SK-N-SH (cell line): Measurements from ENCODE around the gene FUT7. TPM values are rescaled to one million over a fixed set of nuclear protein-coding genes. Genes with fewer than 3 reads are reported as not detected.

Experiments
- CTCF ChIA-PET: fragments of 300-600, 350-600 bp; formaldehyde crosslinking; extraction: SDS; loops from one replicate; lab custom pipeline; 2021; lab: Yijun Ruan, JAX
- POLR2A ChIA-PET: fragments of 350-600 bp; sonication (Branson Sonifier 250); formaldehyde crosslinking; extraction: SDS; loops from one replicate; lab custom pipeline; 2020; ENCODE audit warnings: antibody characterized with exemption, inconsistent platforms; lab: Yijun Ruan, JAX
- DNase-seq: peaks from one replicate; pipeline ENCODE4 v3.0.0; 2012
- H2AFZ ChIP-seq: fragments of 200-600 bp; sonication (generic); 2 replicates; pipeline ENCODE4 v1.8.1; 2016; ENCODE audit warnings: antibody characterized with exemption, mild to moderate bottlenecking, low read depth
- H3F3A ChIP-seq: fragments of 200-600 bp; sonication (generic); replicated peaks from 2 replicates; pipeline ENCODE3; 2016; ENCODE audit warnings: antibody characterized with exemption, mild to moderate bottlenecking; ENCODE audit not compliant: insufficient read depth
- H3K27ac ChIP-seq, 2 experiments: fragments of 200-500 bp in 1 of 2; fragments of 200-600 bp in 1 of 2; sonication (Bioruptor generic) in 1 of 2; sonication (generic), shearing (Covaris generic) in 1 of 2; 2 replicates each; pipeline versions ENCODE4 v1.5.1 to v1.6.1; 2014 to 2016; ENCODE audit warnings: low read depth in 2 of 2, inconsistent platforms in 1 of 2, low read length in 1 of 2, mild to moderate bottlenecking in 1 of 2, mixed read lengths in 1 of 2
- H3K27me3 ChIP-seq: fragments of 200-600 bp; sonication (generic), shearing (Covaris generic); 2 replicates; pipeline ENCODE4 v1.6.1; 2016; ENCODE audit warnings: mixed run types; ENCODE audit not compliant: insufficient read depth
- H3K36me3 ChIP-seq, 2 experiments: fragments of 200-500 bp in 1 of 2; fragments of 200-600 bp in 1 of 2; sonication (Bioruptor generic) in 1 of 2; sonication (generic) in 1 of 2; replicated peaks in 1 of 2; 2 replicates each; pipeline versions ENCODE3 to v1.5.1; 2014 to 2016; ENCODE audit warnings: low read length in 1 of 2, mild to moderate bottlenecking in 1 of 2; ENCODE audit not compliant: insufficient read depth in 2 of 2, control insufficient read depth in 1 of 2
- H3K4me1 ChIP-seq, 2 experiments: fragments of 200-500 bp in 1 of 2; fragments of 200-600 bp in 1 of 2; sonication (Bioruptor generic) in 1 of 2; sonication (generic), shearing (Covaris generic) in 1 of 2; 2 replicates each; pipeline versions ENCODE4 v1.5.1 to v1.6.1; 2014 to 2016; ENCODE audit warnings: low read depth in 1 of 2, low read length in 1 of 2, mixed run types in 1 of 2; ENCODE audit not compliant: insufficient read depth in 2 of 2, control insufficient read depth in 1 of 2
- H3K4me2 ChIP-seq: fragments of 200-600 bp; sonication (generic), shearing (Covaris generic); 2 replicates; pipeline ENCODE4 v1.6.1; 2017; ENCODE audit warnings: mixed run types
- H3K4me3 ChIP-seq, 2 experiments: fragments of 200-500 bp in 1 of 2; fragments of 200-600 bp in 1 of 2; sonication (Bioruptor generic) in 1 of 2; sonication (generic), shearing (Covaris generic) in 1 of 2; 2 replicates each; pipeline versions ENCODE4 v1.5.1 to v1.8.1; 2014 to 2016; ENCODE audit warnings: low read depth in 2 of 2, inconsistent platforms in 1 of 2, low read length in 1 of 2, mild to moderate bottlenecking in 1 of 2, mixed read lengths in 1 of 2, moderate library complexity in 1 of 2
- H3K79me2 ChIP-seq: fragments of 200-600 bp; sonication (generic); 2 replicates; pipeline ENCODE4 v1.8.1; 2017; ENCODE audit warnings: mild to moderate bottlenecking; ENCODE audit not compliant: insufficient read depth
- H3K9ac ChIP-seq: fragments of 200-600 bp; sonication (generic); 2 replicates; pipeline ENCODE4 v1.6.1; 2017; ENCODE audit warnings: mixed run types
- H3K9me2 ChIP-seq: fragments of 200-600 bp; sonication (generic); 2 replicates; pipeline ENCODE4 v1.6.1; 2017; ENCODE audit warnings: mixed run types
- H3K9me3 ChIP-seq: fragments of 200-600 bp; sonication (generic); 2 replicates; pipeline ENCODE4 v1.6.1; 2017; ENCODE audit warnings: mixed run types, mild to moderate bottlenecking, moderate library complexity
- H4K20me1 ChIP-seq: fragments of 200-600 bp; sonication (generic); 2 replicates; pipeline ENCODE4 v1.6.1; 2017; ENCODE audit warnings: mild to moderate bottlenecking, mixed run types; ENCODE audit not compliant: insufficient read depth
- EP300 ChIP-seq, 2 experiments: IDR thresholded peaks; 2 replicates each; pipeline versions ENCODE4 v1.4.0 to v1.6.1; 2012; ENCODE audit warnings: borderline replicate concordance in 1 of 2, low read depth in 1 of 2, low read length in 1 of 2
- EZH2phosphoT487 ChIP-seq: fragments of 200-600 bp; sonication (generic); IDR thresholded peaks from 2 replicates; pipeline ENCODE4 v1.6.1; 2017; ENCODE audit warnings: low read depth, mixed run types, mild to moderate bottlenecking, antibody characterized with exemption, moderate library complexity, borderline replicate concordance
- FOSL2 ChIP-seq: IDR thresholded peaks from 2 replicates; pipeline ENCODE4 v1.4.0; 2012; ENCODE audit warnings: low read depth, mild to moderate bottlenecking, moderate library complexity, borderline replicate concordance
- GATA2 ChIP-seq: sonication (generic); formaldehyde crosslinking; IDR thresholded peaks from 2 replicates; pipeline ENCODE4 v1.5.0; 2020; ENCODE audit warnings: mild to moderate bottlenecking, missing genetic modification reagents
- IRF3 ChIP-seq: fragments of 150-350 bp; IDR thresholded peaks from 2 replicates; pipeline ENCODE4 v1.6.1; 2016; ENCODE audit warnings: mild to moderate bottlenecking, low read depth, low read length
- JUND ChIP-seq: IDR thresholded peaks from 2 replicates; pipeline ENCODE4 v1.4.0; 2012
- MAX ChIP-seq: IDR thresholded peaks from 2 replicates; pipeline ENCODE4 v1.4.0; 2012; ENCODE audit warnings: low read depth
- MEF2A ChIP-seq: IDR thresholded peaks from 2 replicates; pipeline ENCODE4 v1.4.0; 2012; ENCODE audit warnings: low read depth, borderline replicate concordance
- MXI1 ChIP-seq: IDR thresholded peaks from 2 replicates; pipeline ENCODE4 v1.6.1; 2012; ENCODE audit warnings: mild to moderate bottlenecking, low read depth, low read length, improper control_type of control experiment
- POLR2AphosphoS5 ChIP-seq: IDR thresholded peaks from 2 replicates; pipeline ENCODE4 v1.6.1; 2012; ENCODE audit warnings: low read depth, low read length
- RAD21 ChIP-seq: IDR thresholded peaks from 2 replicates; pipeline ENCODE4 v1.6.1; 2012; ENCODE audit warnings: mild to moderate bottlenecking, low read length
- RCOR1 ChIP-seq: fragments of 150-350 bp; IDR thresholded peaks from 2 replicates; pipeline ENCODE4 v1.6.1; 2017; ENCODE audit warnings: antibody characterized with exemption, low read length
- REST ChIP-seq: IDR thresholded peaks from 2 replicates; pipeline ENCODE4 v1.6.1; 2012; ENCODE audit warnings: mild to moderate bottlenecking, low read depth, low read length, moderate library complexity
- RFX5 ChIP-seq: IDR thresholded peaks from 2 replicates; pipeline ENCODE4 v1.6.1; 2012; ENCODE audit warnings: mild to moderate bottlenecking, improper control_type of control experiment, low read length
- SIN3A ChIP-seq: IDR thresholded peaks from 2 replicates; pipeline ENCODE4 v1.6.1; 2012; ENCODE audit warnings: low read depth, mild to moderate bottlenecking, low read length, moderate library complexity, borderline replicate concordance
- SMC3 ChIP-seq: IDR thresholded peaks from 2 replicates; pipeline ENCODE4 v1.6.1; 2012; ENCODE audit warnings: low read depth, low read length, improper control_type of control experiment
- TCF12 ChIP-seq: IDR thresholded peaks from 2 replicates; pipeline ENCODE4 v1.4.0; 2012
- YY1 ChIP-seq: IDR thresholded peaks from 2 replicates; pipeline ENCODE4 v1.4.0; 2012; ENCODE audit warnings: low read depth, mild to moderate bottlenecking
- WGBS: methylation state at CpG from one replicate; pipeline ENCODE4 v1.1.6; 2017; ENCODE audit warnings: low lambda C conversion rate; 5-methylcytosine and 5-hydroxymethylcytosine counted together
- polyA plus RNA-seq, 3 experiments: library from polyadenylated mRNA; depleted of rRNA; stranded (reverse); fragments of >200 nt; gene quantifications; 2 replicates each; pipeline ENCODE4 v1.2.3, GENCODE V29; 2012
- TF ChIP-seq, protein P1 (sequence below): fragments of 200-600 bp; sonication (generic); IDR thresholded peaks from 2 replicates; pipeline ENCODE4 v1.6.1; 2017; ENCODE audit warnings: antibody characterized with exemption, mild to moderate bottlenecking, moderate library complexity
- TF ChIP-seq, protein P2 (sequence below): IDR thresholded peaks from 2 replicates; pipeline ENCODE4; 2012

Gene FUT7
- polyA plus RNA-seq, 1 of the 3 experiments (the other 2 are of a cell fraction) = not detected

DNA sequence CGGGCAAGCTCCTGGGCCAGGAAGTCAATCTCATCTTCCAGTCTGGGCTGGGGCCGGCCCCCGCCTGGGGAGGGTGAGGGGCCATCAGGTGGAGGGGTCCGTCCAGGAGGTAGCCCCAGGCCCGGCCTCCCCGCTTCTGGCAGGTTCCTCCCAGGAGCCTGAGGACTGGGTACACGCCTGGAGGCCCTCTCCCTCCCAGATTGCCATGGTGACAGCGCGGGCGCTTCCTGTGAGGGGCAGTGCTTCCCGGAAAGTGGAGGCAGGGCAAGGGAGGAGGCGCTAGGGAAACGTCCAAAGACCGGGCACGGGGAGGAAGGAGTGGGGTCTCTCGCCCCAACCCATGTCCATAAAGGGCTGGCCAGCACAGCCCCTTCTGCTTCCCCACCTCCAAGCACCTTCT, 9.2 kb upstream of the FUT7 start:
- 62% methylated on average over 7 of the region's 16 CpGs for WGBS
- H3K9ac ChIP-seq = no peak overlapping the region
- TF ChIP-seq RCOR1 = no peak
- no peak for TF ChIP-seq IRF3
- TF ChIP-seq RAD21 = no peak
- no peak for TF ChIP-seq EP300 (IDR thresholded peaks at IDR 0.05; ENCODE audit: borderline replicate concordance in 1 of 2, low read depth in 1 of 2, low read length in 1 of 2)
- no peak for TF ChIP-seq GATA2 (CRISPR knock-in tag)
- no peak for TF ChIP-seq EZH2phosphoT487
- no peak for TF ChIP-seq REST
- TF ChIP-seq POLR2AphosphoS5 = no peak
- TF ChIP-seq MXI1 = no peak
- TF ChIP-seq, protein P1, sequence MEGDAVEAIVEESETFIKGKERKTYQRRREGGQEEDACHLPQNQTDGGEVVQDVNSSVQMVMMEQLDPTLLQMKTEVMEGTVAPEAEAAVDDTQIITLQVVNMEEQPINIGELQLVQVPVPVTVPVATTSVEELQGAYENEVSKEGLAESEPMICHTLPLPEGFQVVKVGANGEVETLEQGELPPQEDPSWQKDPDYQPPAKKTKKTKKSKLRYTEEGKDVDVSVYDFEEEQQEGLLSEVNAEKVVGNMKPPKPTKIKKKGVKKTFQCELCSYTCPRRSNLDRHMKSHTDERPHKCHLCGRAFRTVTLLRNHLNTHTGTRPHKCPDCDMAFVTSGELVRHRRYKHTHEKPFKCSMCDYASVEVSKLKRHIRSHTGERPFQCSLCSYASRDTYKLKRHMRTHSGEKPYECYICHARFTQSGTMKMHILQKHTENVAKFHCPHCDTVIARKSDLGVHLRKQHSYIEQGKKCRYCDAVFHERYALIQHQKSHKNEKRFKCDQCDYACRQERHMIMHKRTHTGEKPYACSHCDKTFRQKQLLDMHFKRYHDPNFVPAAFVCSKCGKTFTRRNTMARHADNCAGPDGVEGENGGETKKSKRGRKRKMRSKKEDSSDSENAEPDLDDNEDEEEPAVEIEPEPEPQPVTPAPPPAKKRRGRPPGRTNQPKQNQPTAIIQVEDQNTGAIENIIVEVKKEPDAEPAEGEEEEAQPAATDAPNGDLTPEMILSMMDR = no peak
- TF ChIP-seq RFX5 = no peak
- TF ChIP-seq SIN3A = no peak
- no peak for TF ChIP-seq FOSL2
- no peak for TF ChIP-seq SMC3
- TF ChIP-seq, protein P2, sequence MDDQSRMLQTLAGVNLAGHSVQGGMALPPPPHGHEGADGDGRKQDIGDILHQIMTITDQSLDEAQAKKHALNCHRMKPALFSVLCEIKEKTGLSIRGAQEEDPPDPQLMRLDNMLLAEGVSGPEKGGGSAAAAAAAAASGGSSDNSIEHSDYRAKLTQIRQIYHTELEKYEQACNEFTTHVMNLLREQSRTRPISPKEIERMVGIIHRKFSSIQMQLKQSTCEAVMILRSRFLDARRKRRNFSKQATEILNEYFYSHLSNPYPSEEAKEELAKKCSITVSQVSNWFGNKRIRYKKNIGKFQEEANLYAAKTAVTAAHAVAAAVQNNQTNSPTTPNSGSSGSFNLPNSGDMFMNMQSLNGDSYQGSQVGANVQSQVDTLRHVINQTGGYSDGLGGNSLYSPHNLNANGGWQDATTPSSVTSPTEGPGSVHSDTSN = no peak
- TF ChIP-seq YY1 = no peak
- no peak for TF ChIP-seq MAX
- no peak for TF ChIP-seq JUND
- no peak for TF ChIP-seq TCF12
- no peak for TF ChIP-seq MEF2A
- H3K9me3 ChIP-seq = no peaks in the 10 kb centered on the region
- peaks cover under 1% of the 10 kb centered on the region for H3F3A ChIP-seq
- H3K4me1 ChIP-seq = peaks cover 11 to 20% of the 10 kb centered on the region in 2 experiments; a peak in 2 of 4 replicates
- H3K36me3 ChIP-seq = peaks cover 0 to 19% of the 10 kb centered on the region in 2 experiments
- H3K4me3 ChIP-seq = no peak overlapping the region
- DNase-seq = no peak
- ChIA-PET CTCF (interaction anchor here (1.0 to 19.8 kb wide), 3 partner anchors 9 to 198 kb away, joined by 4 to 803 read pairs (median 4); partner anchors contain the start of genes AJM1 and SAPCD2), POLR2A (no interaction called here)
- H3K27ac ChIP-seq = no peak overlapping the region
- H3K9me2 ChIP-seq = no peaks in the 10 kb centered on the region
- H3K79me2 ChIP-seq = no peaks in the 10 kb centered on the region
- H4K20me1 ChIP-seq = peaks cover 21% of the 10 kb centered on the region
- no peaks in the 10 kb centered on the region for H3K27me3 ChIP-seq
- H2AFZ ChIP-seq = no peak overlapping the region
- H3K4me2 ChIP-seq = no peak overlapping the region
